AG09319 (cell line): Measurements from ENCODE around the gene ARL4D.

Experiments
- DNase-seq: peaks from one replicate; pipeline ENCODE4 v3.0.0-alpha.2; 2010; ENCODE audit warnings: low read depth; ENCODE audit errors: extremely low read depth
- CTCF ChIP-seq: IDR thresholded peaks from 2 replicates; pipeline ENCODE4 v1.5.1; 2011; ENCODE audit warnings: low read depth, mild to moderate bottlenecking, inconsistent platforms, low read length, moderate library complexity

ARL4D gene

GRCh38 chr17:43381621-43382020 is 17.2 kb upstream of the ARL4D start:
- no peak for DNase-seq
- no peak for TF ChIP-seq CTCF

GRCh38 chr17:43382776-43383175 is 16.0 kb upstream of the ARL4D start:
- no peak for DNase-seq
- TF ChIP-seq CTCF = no peak

- TF ChIP-seq CTCF = no peak
- DNase-seq = no peak
Measured at GRCh38 chr17:43383372-43383771, 15.4 kb upstream of the ARL4D start.

GRCh38 chr17:43383826-43384475 is 14.8 kb upstream of the ARL4D start:
- TF ChIP-seq CTCF = no peak
- no peak for DNase-seq

- TF ChIP-seq CTCF = no peak
- no peak for DNase-seq
Measured at GRCh38 chr17:43384476-43384862, 14.3 kb upstream of the ARL4D start.

GRCh38 chr17:43385046-43385831 is 13.6 kb upstream of the ARL4D start:
- no peak for DNase-seq
- no peak for TF ChIP-seq CTCF

- no peak for TF ChIP-seq CTCF
- peak; percentile 87 for DNase-seq
Measured at GRCh38 chr17:43388359-43389045, 10.3 kb upstream of the ARL4D start.
